Kidney (tissue), 14 donors: ENCODE measurements around the gene OBSCN. TPM values are rescaled to one million over a fixed set of nuclear protein-coding genes. Genes with fewer than 3 reads are reported as not detected.

Source experiments
- DNase-seq, 5 donors: peaks; one replicate each; pipeline ENCODE4 v3.0.0-alpha.2; 2013 to 2020
- FAIRE-seq: peaks from 2 replicates; lab custom pipeline; 2012; peaks lifted over from hg19 to GRCh38; lab: Jason Lieb, UNC
- H3K27ac ChIP-seq, 2 donors: one replicate each; pipeline ENCODE4 v1.7.0; 2013; ENCODE audit warnings: low read depth in 2 of 2, low read length in 2 of 2, inconsistent platforms in 1 of 2
- H3K27me3 ChIP-seq: one replicate; pipeline ENCODE4 v1.7.1; 2013; ENCODE audit warnings: low read length, inconsistent platforms; ENCODE audit not compliant: control insufficient read depth, insufficient read depth
- H3K36me3 ChIP-seq, 3 donors: one replicate each; pipeline versions ENCODE4 v1.7.0 to v1.7.1; 2013; ENCODE audit warnings: low read length in 3 of 3, control low read depth in 1 of 3, inconsistent platforms in 1 of 3; ENCODE audit not compliant: insufficient read depth in 3 of 3, control insufficient read depth in 2 of 3
- H3K4me1 ChIP-seq, 3 donors: one replicate each; pipeline versions ENCODE4 v1.7.0 to v1.7.1; 2013; ENCODE audit warnings: low read length in 3 of 3, inconsistent platforms in 1 of 3, low read depth in 1 of 3; ENCODE audit not compliant: control insufficient read depth in 2 of 3, insufficient read depth in 2 of 3
- H3K4me3 ChIP-seq, 3 donors: one replicate each; pipeline versions ENCODE4 v1.7.0 to v1.8.1; 2013; ENCODE audit warnings: low read length in 3 of 3, control low read depth in 1 of 3, inconsistent platforms in 1 of 3
- H3K9ac ChIP-seq, 3 donors: one replicate each; pipeline versions ENCODE4 v1.7.0 to v1.7.1; 2013; ENCODE audit warnings: low read length in 3 of 3, control low read depth in 1 of 3, inconsistent platforms in 1 of 3
- H3K9me3 ChIP-seq, 3 donors: one replicate each; pipeline versions ENCODE4 v1.7.0 to v1.7.1; 2013; ENCODE audit warnings: low read length in 3 of 3, control low read depth in 1 of 3, inconsistent platforms in 1 of 3; ENCODE audit not compliant: control insufficient read depth in 2 of 3, insufficient read depth in 1 of 3
- intact Hi-C: fragments of 100-400 bp; cut with DNase I; formaldehyde crosslinking; loops from one replicate; pipeline ENCODE4 v1.11.1; 2022
- polyA plus RNA-seq: library from polyadenylated mRNA; stranded (reverse); fragments of 350-450 nt; fragmentation: Illumina TruSeq; extraction: RNeasy Lipid Tissue Mini Kit (QIAGEN cat#74804); gene quantifications from one replicate; pipeline ENCODE4 v1.2.3, GENCODE V29; 2014; ENCODE audit warnings: low read depth, low replicate concordance; ENCODE audit not compliant: insufficient read depth
- total RNA-seq: library from RNA; stranded (reverse); fragmentation: NEBNext Ultra II Directional; extraction: Animal tissue kit (Norgen Biotek cat#: 25700); gene quantifications from one replicate; pipeline ENCODE4 v1.2.1, GENCODE V29; 2021
- TF ChIP-seq, protein P1 (sequence below): IDR thresholded peaks from 3 replicates; pipeline ENCODE4 v1.5.1; 2012; ENCODE audit warnings: mild to moderate bottlenecking, moderate library complexity, borderline replicate concordance; ENCODE audit not compliant: insufficient read depth; ENCODE audit errors: extremely low read depth
- donor health status: control.
- donor health status: control.
- donor health status: control.
- donor health status: control.
- donor health status: control.
- donor health status: DM: yes; HTN: yes; CAD: no.
- donor health status: Normal renal cell carcinoma (clear cell type).

The OBSCN gene
- total and polyA plus RNA-seq, 2 donors from 2014 or later: 14.5 to 30.0 TPM

DNA sequence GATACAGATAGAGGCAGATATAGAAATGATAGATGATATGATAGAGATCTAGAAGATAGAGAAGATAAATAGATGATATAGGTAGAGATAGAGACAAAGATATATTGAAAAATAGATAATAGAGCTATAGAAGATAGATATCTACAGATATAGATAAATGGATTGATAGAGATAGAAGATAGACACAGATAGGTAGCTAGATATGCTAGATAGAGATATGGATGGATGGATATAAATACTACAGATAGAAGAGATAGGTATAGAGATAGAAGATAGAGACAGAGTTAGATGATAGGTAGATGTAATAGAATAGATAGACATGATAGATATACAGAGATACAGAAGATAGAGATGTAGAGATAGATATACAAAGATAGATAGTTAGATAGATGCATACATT, 177.4 kb downstream of the OBSCN start:
- Histone ChIP-seq H3K27ac (no peak overlapping the region), H3K27me3 (no peaks in the 10 kb centered on the region), H3K9ac (no peak overlapping the region), H3K4me3 (no peak overlapping the region), H3K36me3 (no peaks in the 10 kb centered on the region), H3K4me1 (no peaks in the 10 kb centered on the region), H3K9me3 (no peaks in the 10 kb centered on the region)
- FAIRE-seq: no peak
- TF ChIP-seq, protein P1, sequence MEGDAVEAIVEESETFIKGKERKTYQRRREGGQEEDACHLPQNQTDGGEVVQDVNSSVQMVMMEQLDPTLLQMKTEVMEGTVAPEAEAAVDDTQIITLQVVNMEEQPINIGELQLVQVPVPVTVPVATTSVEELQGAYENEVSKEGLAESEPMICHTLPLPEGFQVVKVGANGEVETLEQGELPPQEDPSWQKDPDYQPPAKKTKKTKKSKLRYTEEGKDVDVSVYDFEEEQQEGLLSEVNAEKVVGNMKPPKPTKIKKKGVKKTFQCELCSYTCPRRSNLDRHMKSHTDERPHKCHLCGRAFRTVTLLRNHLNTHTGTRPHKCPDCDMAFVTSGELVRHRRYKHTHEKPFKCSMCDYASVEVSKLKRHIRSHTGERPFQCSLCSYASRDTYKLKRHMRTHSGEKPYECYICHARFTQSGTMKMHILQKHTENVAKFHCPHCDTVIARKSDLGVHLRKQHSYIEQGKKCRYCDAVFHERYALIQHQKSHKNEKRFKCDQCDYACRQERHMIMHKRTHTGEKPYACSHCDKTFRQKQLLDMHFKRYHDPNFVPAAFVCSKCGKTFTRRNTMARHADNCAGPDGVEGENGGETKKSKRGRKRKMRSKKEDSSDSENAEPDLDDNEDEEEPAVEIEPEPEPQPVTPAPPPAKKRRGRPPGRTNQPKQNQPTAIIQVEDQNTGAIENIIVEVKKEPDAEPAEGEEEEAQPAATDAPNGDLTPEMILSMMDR: no peak
- DNase-seq: no peak
- intact Hi-C loops: no loop called here

DNA sequence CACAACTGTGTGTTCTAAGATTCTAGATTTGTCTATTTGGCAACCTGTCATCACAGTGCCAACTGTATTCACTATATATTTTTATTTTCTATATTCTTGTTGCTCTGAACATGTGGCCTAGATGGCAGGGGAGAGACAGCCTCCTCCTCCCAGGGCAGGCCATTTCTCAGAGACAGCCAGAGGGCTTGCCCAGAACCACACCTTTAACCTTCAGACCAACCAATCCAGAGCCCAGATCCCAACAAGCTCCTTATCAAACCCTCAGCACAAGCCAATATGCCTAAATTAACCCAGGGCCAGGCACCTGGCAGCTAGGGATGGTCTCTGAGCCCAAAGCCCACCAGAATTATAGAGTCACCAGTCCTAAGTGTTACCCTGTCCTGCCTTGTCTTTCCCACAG, 179.5 kb downstream of the OBSCN start:
- Histone ChIP-seq H3K4me1 (no peaks in the 10 kb centered on the region), H3K36me3 (peaks cover 0 to 2% (median 0%) of the 10 kb centered on the region in 3 donors), H3K9ac (no peak overlapping the region), H3K27ac (no peak overlapping the region), H3K9me3 (no peaks in the 10 kb centered on the region), H3K27me3 (no peaks in the 10 kb centered on the region), H3K4me3 (no peak overlapping the region)
- TF ChIP-seq, protein P1: no peak
- DNase-seq (no peak), FAIRE-seq (no peak)
- intact Hi-C loops: no loop called here

DNA sequence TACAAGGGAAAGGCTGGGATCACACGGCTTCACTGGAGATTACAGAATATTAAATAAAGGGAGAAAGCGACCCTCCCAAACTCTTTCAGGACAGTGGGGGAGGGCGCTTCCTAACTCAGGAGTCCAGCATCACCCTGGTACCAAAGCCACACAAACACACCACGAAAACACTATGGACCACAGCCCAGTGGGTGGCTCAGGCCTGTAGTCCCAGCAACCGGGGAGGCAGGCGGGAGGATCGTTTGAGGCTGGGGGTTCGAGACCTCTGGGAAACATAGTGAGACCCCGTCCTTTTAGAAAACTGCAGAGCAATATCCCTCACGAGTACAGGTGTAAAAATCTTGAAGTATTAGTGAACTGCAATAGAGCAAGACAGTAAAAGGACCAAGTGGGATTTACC, 182.8 kb downstream of the OBSCN start:
- TF ChIP-seq, protein P1: no peak
- H3K36me3 ChIP-seq: peaks cover 0 to 2% (median 0%) of the 10 kb centered on the region in 3 donors
- H3K4me1 ChIP-seq: no peaks in the 10 kb centered on the region
- DNase-seq (peak in 2 of 5 donors; percentile 3 to 30), FAIRE-seq (no peak)
- H3K9ac ChIP-seq: no peak overlapping the region
- H3K27ac ChIP-seq: no peak overlapping the region
- no peaks in the 10 kb centered on the region for H3K9me3 ChIP-seq
- H3K27me3 ChIP-seq: no peaks in the 10 kb centered on the region
- intact Hi-C loops: no loop called here
- no peak overlapping the region for H3K4me3 ChIP-seq
